Endothelial cell of umbilical vein (primary cell): ENCODE data around the gene KASH5.

Experiments
- CTCF ChIP-seq, 2 donors: IDR thresholded peaks; 1 replicate in 1 of 2; 2 replicates in 1 of 2; pipeline ENCODE4 v1.5.1; 2011; ENCODE audit warnings: low read length in 2 of 2, mild to moderate bottlenecking in 2 of 2, moderate library complexity in 2 of 2, control low read depth in 1 of 2, inconsistent platforms in 1 of 2, low read depth in 1 of 2; ENCODE audit not compliant: insufficient read depth in 1 of 2; ENCODE audit errors: extremely low read depth in 1 of 2
- POLR2AphosphoS5 ChIP-seq: IDR thresholded peaks from 2 replicates; pipeline ENCODE4 v1.6.1; 2012; ENCODE audit warnings: low read depth, mild to moderate bottlenecking, control low read depth, low read length, moderate library complexity; ENCODE audit not compliant: insufficient read depth

- TF ChIP-seq CTCF (IDR thresholded peaks at IDR 0.05; ENCODE audit: extremely low read depth in 1 of 2, insufficient read depth in 1 of 2, low read depth in 1 of 2, low read length in 2 of 2) (no peak), POLR2AphosphoS5 (no peak)
Observed at GRCh38 chr19:49364083-49364737, 23.8 kb upstream of the KASH5 start.
